Dermis blood vessel endothelial cell (primary cell): ENCODE results near the gene SPOCD1. TPM values are rescaled to one million over a fixed set of nuclear protein-coding genes. Genes with fewer than 3 reads are reported as not detected.

Experiments used
- DNase-seq: peaks from one replicate; pipeline ENCODE4 v3.0.0; 2010
- total RNA-seq: library from RNA; depleted of rRNA; stranded (reverse); fragments of >200 nt; gene quantifications from 2 replicates; pipeline ENCODE4 v1.2.3, GENCODE V29; 2014

The SPOCD1 gene
- total RNA-seq, 1 donor from 2014 or later = 2.0 TPM

DNA sequence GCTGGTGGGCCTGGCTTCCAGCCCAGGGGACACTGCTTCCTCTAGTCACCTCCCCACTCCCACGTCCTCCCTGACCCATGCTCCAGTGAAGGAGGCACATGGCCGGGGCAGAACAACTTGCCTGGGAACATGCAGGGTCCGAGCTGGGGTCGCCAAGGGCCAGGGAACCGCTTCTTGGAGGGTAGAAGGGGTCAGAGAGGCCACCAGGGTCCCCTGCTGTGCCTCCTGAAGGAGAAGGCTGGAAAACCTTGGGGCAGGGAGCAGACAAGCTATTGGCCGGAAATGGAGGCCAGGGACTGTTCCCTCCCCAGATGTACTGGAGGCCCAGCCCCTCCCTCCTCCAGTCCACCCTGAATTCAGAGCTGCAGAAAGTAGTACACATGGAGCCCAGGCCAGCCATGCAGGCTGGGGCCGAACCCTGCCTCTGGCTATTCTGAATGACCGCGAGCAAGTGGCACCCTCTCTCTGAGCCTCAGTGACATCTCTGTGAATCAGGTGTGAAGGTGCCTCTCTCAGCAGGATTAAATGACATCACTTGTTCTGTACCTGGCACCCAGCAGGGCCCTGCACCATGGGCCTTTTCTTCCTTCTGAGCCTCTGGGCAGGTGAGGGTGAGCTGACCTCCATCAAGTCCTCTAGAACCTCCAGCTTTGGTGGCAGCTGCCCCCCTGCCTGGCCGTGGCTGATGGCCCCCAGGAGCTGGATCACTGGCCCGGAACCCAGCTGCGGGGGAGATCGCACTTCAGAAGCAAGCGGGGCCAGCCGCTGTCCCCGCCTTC is 15.7 kb downstream of the SPOCD1 start:
- DNase-seq = no peak

DNA sequence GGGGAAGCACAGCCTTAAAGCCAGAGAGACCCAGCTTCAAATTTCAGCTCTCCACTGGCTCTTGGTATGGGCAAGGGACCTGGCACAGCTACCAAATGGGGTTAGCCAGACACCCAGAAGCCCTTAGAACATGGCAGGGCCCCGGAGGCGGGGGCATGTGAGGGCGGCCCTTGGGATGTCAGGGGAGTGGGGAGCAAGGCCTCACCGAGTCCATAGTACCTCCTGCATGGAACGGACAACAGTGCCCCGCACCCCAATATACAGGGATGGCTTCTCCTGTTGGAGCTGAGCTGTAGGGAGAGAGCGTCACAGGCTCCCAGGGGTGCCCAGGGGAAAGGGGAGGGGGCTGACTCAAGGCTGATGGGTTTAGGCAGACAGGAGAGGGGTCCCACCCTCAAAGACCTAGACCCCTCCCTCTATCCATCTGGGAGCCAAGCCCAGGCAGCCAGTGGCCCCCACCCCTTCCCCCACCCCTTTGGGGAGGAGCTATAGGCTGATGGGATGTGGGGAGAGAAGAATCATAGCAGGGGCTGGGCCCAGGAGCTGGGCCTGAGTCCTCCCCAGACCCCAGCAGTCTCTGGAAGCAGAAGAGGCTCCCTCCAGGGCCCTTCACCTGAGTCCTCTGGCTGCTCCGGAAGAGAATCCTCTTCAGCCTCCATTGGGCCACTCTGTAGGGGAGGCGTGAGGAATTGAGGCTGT is 16.5 kb downstream of the SPOCD1 start:
- DNase-seq = no peak

DNA sequence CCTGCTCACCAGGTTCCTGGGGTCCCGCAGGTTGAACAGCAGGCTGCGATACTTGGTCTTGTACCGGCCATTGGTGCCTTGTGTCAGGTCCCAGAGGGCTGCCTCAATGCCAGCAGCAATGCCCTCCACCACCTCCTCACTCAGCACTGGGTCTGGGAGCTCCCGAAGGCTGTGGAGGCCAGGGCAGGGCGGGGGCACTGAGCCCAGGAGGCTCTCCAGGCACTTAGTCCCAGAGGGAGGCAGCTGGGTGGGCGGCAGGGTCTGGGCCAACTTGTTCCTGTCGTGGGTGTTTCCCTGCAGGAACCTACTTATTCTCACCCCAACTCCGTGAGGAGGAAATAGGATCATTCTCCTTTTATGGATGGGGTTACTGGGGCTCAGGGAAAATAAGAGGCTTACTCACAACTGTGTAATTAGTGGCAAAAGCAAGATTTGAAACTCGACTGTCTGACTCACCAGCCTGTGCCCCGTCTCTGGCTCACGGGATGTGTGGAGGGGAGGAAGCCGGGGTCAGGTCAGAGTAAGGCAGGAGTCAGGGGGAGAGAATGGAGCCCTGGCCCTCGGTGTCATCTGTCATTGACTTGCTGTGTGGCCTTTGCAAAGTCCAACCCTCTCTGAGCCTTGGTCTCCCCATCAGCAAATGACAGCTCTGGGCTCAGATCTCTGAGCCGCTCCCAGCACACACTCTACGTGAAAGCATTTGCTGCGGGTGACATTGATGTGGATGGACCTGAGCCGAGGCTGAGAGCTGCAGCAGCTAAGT is 17.2 kb downstream of the SPOCD1 start:
- peak; percentile 86 for DNase-seq

DNA sequence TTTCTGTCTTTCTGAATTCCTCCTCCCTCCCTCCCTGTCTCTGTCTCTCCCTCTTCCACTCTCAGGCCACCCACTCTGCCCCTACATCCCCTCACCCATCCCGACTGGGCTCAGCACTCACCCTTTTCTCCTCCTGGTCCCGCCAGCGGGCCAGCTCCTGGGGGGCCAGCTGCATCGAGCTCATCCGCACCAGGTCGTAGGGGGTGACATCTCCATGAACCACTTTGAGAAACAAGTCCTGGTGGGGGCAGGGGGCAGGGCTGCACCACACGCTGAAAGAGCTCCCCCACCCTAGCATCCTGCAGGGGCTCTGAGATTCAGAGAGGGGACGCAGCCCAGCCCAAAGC is 17.8 kb downstream of the SPOCD1 start:
- DNase-seq = no peak

DNA sequence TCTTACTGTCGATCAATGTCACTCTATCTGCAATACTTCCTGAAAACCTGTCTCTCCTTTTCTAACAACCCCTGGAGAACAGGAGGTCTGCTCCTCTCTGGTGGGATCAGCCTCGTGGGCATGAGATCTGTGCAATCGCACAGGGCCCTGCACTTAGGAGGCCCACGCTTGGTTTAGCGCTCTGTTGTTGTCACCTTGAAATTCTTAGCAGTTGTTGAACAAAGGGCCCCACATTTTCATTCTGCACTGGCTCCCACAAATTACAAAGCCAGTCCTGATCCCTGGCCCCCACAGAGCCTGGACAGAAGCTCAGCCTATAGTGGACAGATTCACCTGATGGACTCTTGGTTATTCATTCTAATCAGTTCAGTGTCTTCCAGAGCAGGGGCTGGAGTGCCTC is 18.6 kb downstream of the SPOCD1 start:
- DNase-seq = no peak

DNA sequence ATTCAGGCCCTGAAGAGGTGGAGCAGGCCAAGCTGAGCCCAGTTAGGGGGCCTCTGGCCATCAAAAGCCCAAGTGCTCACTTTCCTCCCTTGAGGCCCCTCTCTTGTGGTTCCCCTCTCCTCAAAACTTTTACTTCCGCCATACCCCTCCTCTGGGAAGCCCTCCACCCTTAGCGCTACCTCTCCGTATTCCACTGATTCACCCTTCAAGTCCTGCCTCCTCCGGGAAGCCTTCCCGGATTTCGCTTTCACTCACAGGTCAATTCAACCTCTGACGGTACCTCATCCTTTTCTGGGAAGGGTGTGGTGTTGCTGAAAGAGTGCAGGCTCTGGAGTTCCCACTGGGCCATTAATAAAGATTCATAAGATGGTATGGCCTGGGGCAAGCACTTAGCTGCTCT is 19.1 kb downstream of the SPOCD1 start:
- no peak for DNase-seq

DNA sequence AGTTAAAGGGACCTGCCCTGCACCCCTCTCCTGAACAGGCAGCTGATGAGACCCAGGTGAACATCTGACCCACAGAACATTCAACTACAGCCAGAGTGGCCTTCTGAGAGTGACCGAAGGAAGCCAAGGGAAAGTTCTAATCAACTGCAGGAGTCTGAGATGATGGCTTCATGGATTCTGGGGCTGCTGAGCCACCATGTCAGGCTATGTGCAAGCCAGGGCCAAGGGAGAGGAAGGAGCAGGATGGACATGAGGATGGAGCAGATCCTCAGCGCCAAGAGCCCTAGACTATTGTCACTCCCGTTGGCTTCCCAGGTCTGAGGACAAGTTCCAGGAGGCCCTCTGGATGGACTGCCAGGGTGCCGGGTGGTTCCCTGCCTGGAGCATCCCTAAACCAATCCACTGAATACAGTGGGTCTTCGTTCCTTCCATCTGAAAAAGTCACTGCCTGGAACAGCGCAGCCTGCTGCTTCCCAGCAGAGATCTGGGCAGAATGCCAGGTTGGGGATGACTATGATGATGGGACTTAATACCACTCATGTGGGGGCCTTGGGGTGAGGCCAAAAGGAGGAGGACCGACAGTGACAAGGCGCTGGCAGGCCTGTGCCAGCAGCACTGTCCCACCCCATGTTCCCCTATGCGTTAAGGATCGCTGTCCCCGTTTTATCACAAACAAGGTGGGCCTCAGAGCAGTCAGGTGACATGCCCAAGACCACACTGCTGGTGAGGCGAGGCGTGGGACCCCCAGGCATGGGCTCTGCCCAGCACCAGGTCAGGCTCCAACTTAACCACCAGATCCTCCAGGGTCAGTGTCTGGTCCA is 19.8 kb downstream of the SPOCD1 start:
- DNase-seq = peak; percentile 84

DNA sequence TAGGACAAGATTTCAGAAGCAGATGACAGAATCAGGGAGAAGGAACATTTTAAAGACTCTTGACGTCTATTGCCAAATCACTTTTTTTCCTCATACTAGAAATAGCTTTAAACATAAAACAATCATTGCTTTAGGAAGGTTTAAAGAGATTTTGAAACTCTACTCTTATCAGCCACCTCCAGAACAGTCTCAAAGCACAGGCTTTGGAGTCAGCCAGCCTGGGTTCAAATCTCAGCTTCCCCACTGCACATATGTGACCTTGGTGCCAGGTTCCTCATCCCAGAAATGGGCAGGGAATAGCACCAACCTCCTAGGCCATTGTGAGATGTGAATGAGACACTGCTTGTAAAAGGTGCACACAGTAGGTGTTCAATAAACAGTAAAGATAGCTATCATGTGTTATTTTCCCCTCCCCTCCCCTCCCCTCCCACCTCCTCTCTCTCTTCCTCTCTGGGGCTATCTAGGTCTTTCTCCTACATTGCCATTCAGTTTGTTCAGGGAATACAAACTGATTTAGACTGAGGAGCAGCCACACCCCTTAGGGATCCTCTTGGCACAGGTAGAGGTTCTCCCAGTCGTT is 20.6 kb downstream of the SPOCD1 start:
- DNase-seq = no peak

DNA sequence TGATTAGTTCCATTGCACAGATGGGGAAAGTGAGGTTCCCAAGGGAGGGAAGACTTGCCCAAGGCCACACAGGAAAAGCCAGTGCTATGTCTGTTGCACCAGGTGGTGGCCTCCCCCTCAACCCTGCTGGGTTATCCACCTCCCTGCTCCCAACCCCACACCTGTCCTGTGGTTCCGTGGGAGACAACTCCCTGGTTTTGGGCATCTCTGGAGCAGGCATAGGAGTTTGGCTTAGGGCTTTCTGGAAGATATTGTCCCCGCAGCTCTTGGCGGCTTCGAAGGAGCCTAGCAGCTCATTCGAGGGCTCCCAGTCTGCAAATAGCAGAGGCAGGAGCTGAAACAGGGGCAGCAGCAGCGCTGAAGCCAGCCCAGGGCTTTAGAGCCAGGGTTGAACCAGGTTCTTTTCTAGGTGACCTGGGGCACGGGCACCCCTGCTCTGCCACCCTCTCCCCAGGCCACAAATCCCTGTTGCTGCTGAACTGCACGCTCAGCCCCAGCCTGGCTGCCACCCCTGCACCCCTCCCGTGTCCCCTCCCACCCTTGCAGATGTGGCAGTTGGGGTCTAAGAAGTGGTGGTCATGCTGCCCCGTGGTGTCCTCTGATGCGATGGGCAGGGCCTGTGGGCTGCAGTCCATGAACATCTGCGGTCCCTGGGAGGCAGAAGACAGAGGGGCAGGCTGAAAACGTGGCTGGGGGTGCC is 22.1 kb downstream of the SPOCD1 start:
- no peak for DNase-seq

DNA sequence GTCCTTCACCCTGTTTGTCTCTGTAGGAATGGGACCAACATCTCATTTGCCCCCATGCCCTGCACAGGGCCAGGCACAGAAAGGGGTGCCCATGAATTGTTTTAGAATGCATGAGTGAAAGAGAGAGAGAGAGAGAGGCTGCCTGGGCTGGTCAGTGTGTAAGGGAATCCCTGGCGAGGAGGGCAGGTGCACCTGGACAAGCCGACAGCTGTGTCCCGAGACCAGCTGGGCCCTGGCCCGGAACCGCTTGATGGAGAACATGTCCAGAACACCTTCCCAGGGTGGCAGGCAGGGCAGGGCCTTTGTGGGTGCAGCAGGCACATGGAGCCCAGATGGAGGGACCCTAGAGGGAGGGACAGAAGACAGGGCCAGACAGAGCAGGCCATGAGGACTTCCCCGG is 22.7 kb downstream of the SPOCD1 start:
- DNase-seq = no peak

DNA sequence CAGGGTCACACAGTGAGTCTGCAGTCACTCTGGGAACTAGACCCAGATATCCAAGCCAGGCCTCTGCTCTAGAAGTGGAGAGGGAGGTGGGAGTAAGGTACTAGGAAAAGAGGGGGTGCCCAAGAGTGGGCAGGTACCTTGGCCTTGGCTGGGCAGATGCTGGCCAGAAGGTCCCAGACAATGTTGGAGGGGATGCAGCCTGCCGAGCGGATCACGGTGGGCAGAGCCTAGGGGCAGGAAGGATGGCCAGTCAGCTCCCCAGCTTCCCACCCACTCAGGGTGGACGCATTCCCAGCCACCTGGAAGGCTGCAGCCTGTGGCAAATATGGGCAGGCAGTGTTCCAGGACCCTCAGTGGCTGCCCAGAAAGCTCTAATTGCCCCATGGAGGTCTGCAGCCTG is 23.3 kb downstream of the SPOCD1 start:
- no peak for DNase-seq

DNA sequence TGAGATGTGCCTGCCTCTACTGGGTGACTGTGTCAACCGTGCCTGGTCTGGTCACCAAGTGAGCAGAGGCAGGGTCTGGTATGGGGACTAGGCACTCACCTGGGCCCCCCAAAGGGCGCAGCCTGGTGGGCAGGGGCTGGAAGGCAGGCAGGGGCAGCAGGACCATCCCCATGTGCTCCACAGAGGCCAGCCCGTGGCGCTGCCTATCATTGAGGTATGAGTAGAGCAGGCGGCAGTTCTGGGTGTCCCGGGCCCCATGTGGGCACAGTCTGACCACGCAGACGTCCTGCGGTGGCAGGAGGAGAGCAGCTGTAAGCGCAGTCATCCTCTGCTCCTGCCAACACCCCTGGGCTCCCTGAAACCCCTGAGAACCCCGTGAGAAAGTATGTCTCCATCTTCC is 23.7 kb downstream of the SPOCD1 start:
- no peak for DNase-seq

DNA sequence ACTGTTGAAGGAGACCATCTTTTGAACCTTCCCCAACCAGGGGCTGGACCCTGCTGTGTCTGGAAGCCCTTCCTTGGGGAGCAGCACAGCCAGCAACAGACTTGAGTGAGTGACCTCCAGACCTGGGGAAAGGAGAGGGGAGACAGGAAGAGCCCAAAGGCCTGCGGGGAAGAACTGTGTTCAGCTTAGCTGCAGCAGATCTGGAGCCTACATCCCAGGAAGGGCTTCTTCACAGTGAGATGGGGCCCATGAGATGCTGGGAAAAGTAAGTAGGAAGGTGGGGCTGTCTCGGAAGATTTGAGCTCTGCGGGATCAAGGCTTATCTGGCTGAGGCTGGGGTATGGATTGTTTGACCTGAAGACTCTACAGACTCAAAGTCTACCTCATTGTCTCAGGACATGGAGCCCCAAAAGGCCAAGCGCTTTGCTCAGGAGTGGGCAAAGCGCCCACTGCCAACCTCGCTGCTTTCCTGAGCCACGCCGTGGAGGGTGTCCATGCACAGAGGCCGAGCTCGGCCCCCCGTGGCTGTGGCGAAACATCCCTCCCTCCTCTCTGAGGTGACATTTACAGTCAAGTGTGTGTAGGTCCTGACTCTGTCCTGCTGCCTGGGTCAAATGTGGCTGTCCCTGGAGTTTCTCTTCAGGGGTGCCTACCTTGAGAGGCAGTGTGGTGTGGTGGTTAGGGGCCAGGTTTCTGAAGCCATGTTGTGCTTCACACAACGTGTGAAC is 24.5 kb downstream of the SPOCD1 start:
- no peak for DNase-seq

DNA sequence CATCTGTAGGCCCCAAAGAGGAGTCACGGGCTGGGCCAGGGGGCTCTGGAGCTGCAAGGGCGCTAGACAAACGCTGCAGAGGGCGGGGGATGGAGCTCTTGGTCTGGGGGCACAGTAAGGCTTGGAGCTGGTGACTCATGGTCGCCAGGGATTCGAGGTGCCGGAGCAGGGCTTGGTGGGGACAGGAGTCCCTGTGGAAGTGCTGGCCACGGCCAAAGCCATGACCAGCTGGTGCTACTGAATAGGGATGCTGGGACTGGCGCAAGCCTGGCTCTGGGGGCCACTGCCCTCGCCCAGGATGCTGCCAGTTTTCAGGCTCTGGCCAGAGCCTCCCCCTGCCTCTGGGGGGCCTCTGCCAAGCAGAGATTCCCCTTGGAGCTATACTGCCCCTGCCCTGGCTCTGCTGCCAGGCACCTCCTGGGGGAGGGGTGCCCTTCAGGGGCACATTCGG is 25.2 kb downstream of the SPOCD1 start:
- no peak for DNase-seq

DNA sequence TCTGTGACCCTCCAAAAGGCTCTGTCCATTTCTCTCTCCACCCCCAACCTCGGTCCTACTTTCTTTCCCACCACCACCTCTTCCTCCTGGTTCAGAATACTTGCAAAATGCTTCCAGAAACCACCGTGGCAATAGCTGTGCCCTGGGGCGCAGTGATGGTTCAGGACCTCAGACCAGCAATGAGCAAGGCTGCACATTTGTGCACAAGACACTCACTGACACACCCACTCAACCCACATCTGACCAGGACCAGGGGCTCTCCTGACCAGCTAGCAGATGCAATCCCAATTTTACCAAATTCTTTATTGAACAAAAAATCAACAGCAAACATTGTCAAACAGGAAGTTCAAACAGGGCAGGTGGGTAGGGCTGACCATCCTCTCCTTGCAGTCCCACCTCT is 25.7 kb downstream of the SPOCD1 start:
- no peak for DNase-seq

DNA sequence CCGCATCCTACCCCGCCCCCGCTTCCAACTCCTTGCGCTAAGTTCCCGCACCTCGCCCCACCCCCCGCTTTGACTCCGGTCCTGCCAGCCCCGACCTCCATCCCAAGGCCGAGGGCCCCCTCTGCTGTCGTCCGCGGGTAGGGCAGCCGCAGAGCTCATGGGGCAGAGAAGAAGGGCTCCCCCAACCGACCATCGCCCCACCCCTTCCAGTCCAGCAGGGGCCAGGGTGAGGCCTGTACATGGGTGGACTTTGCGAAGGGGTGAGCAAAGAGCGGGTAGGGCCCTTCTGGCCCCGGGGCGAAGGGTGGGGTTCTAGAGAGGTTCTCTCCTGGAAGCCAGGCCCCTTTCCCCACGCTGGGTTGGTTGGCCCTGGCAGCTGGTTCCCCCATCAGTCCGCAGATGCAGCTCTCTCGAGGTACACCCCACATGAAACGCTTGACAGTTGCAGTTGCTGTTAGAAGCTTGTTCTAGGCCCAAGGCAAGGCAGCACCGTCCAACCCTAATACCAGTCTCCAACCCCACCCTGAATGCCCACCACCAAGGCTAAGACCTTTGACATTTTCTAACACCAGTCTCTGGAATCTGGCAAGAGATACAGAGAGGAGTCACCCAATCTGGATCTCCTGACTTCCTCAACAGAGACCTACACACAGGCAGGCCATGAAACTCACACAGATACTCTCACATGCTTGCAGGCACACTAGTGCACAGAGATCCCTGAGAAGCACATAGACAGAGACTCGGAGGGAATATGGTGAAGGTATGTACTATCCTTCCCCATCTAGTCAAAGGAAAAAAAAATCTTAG is 26.4 kb downstream of the SPOCD1 start:
- peak; percentile 94 for DNase-seq

DNA sequence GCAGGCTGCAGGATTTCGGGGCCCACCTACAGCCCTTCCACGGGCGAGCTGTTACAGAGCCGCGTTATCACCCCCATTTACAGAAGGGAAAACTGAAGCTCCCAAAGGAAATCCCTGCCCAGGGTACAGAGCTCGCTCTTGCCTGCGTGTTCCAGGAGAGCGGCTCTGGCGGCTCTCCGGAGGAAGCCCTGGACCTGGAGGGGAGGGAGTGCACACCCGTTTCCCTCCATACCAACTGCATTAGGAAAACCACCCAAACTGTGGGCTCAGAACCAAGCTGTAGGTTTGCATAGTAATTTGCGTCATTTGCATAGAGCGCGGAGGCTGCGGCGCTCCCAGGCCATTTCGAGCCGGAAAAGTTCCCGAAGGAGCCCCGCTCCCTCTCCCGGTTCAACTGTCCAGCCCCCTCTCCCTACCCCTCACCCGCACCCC is 27.0 kb downstream of the SPOCD1 start:
- DNase-seq = no peak

DNA sequence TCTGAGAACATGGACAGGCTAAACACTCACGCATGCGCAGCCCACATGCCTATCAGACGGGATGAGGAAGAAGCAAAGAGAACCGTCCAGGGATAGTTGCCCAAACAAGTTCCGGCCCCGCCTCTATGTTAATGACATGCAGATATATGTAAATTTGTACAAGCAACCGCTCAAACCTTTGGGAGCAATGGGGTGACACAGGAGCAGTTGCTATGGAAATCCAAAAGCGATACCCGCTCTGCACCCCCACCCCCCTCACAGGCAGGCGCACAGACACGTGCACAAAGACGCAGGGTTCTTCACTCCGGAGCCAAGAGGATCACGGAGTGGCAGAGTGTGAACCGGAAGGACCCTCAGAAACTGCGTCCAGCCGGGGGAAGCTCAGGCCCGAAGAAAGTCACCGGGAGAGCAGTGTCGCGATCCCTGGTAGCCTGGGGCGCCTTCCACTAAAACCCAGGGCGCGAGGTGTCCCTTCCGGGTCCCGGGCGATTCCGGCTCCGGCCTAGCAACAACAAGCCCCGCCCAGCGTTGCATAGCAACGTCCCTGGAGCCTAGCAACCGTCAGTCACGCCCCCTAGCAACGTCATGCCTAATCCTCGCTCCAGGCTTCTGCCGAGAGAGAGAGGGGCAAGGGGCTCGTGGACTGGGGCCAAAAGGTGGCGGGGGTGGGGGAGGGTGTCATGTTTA is 27.5 kb downstream of the SPOCD1 start:
- DNase-seq = peak; percentile 93

DNA sequence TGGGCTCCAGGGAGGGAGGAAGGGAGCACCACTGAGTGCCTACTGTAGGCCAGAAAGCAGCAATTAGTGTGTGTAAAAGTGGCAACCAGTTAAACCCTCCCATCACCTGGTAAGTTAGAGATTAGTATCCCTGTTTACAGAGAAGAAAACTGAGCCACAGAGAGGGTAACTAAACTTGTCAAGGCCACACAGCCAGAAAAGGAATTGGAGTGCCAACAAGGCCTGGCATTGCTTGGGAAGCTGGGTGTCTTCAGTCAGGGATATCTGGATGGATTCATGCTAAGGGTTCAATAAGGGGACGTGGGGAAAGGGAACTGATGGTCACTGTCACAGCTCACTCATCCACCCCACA is 28.1 kb downstream of the SPOCD1 start:
- no peak for DNase-seq

DNA sequence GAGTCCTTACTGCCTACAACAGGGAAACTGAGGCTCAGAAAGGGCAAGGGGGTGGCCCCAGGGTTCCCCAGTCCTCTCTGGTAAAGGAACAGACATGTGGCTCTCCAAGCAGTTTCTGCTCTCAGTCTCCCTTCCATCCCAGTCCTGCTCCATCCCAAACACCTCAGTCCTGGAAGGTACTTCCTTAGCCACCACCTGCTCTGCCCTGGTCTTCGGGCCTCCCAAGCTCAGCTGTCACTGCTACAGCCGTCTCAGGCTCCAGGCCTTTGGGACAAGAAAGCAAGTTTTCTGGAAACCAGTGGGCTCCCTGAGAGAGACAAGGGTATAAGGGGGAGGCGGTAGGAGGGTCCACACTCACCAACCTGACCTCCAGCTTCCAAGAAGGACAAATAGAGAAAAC is 28.6 kb downstream of the SPOCD1 start:
- no peak for DNase-seq
